Stimulated activated naive CD4-positive, alpha-beta T cell (primary cell): ENCODE data around the gene RNF207.

Experiments
- DNase-seq, 6 experiments: peaks; one replicate each; lab custom pipeline; 2025; lab: John Stamatoyannopoulos, UW

Gene RNF207

DNA sequence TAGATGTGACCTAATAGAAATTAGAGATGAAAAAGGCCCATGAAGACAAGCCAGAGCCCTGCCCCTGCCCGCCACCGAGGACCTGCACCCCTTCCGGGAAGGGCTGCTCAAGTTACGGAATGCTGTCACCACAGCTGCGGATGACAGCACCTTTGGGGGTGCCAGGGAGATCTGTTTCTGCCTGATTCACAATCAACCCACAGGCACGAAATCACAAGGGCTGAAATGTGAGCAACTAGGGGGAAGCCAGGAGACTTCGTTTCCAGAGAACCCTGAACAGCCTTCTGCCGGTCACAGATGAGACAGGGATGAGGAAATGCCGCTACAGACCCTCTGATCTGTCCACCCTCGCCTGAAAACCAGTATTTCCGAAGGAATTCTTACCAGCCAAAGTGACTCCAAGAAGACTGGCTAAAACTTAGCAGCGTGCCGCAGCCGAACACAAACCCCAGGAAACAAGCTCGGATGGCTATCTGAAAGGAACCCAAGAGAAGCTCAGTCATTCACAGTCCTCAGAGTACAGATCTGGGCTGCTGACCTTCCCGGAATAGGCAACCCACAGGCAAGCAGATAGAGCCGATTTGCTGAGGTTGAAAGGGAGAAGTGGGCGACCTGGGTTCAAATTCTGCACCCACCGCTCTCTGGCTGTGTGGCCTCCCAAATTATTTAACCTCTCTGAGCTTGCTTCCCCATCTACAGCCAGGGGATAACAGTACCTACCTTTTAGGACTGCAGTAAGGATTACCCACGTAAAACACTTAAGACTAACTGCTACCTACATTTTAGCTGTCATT is 28.8 kb downstream of the RNF207 start:
- DNase-seq: no peak

DNA sequence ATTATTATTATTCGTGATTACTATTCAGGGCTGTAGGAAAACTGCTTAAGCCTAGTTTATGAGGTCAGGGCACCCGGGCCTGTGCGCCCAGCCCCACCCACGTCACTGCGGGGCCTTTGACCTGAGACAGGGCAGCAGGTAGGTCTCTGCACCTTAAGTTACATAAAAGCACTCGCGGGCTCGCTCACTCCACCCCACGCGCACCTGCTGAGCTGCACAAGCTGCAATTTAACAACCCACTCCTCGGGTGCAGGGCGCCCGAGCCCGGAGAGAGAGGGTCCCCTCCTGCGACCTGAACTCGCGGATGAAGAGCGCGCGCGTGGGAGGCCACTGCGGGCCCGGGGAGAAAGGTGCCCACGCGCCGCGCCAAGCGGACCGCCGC is 29.4 kb downstream of the RNF207 start:
- no peak for DNase-seq

DNA sequence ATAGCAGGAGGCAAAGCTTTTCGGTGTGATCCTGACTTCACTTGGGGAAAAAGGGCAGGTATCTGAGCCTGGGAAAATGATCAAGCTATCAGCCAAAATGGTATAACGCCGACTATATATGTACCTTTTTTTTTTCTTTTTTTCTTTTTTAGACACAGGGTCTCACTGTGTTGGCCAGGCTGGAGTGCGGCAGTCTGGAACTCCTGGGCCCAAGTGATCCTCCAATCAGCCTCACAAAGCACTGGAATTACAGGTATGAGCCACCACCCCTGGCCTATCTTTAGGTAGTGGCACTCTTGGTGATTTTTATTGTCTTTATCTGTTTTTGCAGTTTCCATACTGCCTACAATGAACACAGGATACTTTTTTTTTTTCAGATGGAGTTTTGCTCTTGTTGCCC is 31.2 kb downstream of the RNF207 start:
- no peak for DNase-seq

DNA sequence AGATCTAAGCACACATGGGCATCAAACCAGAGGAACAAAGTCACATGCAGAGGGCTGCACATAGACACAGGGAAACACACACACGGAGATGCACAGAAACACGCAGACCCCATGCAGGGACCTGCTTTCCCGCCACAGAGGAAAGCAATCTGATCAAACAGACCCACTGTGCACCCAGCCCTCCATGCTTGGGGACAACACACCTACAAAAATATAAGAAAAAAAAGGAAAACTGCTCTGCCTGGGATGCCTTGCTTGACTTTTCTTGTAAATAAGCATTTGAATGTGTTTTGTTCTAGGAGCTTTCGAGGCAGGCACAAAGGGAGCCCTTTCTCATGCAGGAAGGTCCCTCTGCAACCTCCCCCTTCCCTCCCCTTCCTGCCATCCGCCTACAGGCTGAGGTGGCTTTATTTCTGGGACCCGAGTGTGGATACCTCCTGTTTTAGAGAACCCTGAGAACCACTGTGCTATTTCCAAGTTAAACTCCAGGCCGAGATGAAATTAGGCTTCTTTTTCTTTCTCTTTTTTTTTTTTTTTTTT is 33.4 kb downstream of the RNF207 start:
- DNase-seq: no peak

DNA sequence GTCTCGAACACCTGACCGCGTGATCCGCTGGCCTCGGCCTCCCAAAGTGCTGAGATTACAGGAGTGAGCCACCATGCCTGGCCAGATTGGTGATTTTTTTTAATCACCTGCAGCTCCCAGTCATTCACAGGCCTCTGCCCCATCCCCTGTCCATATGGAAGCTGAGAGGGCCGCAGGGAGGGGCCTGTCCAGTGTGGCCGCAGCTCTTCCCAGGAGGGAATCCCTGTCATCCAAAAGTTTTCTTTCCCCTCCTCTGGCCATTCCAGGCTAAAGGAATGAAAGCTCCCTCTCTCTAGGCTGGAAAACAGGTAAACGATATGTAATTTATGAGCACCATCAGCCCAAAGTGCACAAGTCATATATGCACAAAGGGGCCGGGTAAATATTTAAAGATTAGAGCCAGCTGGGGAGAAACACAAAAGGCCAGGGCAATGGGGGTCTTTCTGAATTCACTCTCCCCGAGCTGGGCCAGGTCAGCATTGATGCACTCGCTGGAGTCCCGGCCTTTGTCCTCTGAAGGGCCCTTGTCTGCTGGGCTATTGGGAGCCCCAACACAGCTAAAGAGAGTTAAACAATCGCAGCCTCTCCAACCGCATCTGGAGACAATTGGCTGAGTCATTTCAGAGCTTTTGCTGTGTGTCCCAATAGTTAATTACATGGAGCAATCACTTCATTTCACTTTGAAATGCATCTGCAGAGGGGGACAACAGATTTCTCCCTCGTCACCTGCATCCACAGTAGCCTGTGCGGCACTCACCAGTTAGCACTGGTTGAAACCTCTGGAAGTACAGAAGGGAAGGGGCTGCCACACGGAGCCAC is 34.2 kb downstream of the RNF207 start:
- no peak for DNase-seq

DNA sequence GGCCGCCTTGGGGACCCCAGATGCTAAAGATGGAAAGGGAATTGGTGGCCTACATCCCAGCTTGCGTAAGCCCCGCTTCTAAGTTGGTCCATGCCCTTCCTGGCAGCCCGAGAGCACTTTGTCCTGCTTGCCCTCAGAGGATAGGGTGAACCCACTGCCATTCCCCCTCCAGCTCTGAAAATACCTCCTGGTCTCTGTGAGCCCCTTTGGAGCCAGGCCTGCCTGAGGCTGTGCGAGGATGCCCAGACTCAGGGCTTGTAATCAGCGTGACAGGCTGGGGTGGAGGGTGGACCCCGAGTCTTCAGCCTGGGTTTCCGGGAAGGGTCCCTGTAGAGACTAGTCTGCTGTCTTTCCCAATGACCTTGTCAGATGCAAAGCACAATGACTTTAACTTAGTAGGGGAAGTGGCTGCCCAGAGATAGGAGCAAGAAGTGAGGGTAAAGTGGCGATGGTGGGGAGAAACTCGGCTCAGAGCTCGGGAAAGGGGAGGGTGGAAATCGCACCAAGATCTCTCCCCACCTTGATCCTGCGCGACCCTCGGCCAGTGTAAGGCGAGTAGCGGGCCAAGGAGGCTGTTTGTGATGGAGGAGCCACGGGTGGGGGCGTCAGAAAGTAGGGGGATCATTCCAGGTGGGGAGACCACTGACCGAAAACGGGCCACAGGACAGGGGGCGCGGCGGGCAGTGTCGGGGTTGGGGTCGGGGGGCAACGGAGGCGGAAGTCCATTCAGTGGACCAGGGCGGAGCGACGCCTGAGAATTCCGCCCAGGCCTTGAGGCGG is 35.4 kb downstream of the RNF207 start:
- DNase-seq: no peak

DNA sequence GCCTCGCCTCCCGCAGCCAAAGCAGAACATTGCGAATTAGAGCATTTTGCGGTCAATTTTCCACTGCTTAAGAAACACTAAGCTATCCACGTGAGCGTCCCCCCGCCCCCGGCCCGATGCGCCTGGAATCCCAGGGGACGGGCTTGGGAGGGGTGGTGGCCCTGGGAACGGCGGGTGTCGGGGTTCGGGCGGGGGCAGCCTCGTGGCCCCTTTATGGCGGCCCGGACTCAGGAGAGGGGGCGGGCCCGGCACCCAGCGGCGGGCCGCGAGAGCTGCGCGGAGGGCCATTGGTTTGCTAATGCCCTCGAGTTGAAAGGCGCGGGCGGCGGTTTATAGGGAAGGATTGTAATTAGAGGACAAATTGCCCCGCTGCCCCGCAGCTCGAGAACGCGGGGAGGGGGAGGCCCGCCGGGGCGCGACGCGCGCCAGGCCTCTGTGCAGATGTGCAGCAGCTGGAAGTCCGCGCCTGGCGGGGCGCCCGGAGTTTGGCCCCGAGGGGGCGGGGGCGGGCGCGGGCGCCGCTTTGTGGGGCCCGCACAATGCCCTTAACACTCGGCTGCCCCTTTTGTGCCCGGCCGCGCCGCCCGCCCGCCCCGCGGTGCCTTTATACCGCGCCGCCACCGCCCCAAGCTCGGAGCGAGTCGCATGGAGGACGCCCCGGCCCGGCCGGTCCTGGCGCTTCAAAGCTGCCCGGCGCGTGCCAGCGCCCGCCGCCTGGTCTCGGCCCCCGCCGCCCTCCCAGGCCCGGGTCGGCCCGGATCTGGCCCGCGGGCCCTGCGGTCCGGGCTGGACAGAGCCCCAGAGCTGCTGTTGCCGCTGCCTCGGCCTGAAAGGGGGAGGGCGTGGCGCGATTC is 36.2 kb downstream of the RNF207 start:
- DNase-seq: no peak

DNA sequence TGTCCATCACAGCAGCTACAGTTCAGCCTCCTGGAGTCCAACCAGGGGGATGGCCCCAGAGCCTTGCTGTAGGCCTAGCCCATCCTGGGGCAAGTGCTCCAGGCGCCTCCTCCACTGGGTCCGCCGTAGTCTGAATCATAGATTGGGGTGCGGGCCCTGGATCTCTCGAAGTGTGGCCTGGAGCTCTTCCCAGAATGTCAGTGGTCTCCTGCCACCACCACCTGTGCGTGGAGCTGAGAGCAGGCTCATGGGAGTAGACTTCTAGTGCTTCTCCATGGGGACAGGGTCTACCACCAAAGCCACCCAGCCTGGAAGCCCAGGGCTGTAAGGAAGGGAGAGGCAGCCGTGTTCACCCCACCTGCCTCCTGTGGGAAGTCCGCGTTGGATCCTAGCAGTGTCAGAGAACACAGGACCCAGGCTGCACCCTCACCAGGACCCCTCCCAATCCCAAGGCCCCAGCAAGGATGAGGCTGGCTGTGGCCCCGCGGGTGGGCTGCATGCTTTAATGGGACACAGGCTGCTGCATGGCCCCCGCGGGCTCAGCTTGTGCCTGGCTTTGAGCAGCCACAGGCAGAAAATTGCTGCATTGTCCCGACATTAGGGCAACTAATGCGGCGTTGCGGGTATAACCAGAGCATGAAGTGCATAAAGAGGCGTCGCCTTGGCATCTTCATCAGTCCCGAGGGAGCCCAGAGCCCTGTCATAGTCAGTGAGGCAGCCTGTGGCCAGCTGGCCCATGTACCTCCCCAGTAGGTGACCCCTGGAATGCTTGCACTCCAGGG is 37.3 kb downstream of the RNF207 start:
- no peak for DNase-seq

DNA sequence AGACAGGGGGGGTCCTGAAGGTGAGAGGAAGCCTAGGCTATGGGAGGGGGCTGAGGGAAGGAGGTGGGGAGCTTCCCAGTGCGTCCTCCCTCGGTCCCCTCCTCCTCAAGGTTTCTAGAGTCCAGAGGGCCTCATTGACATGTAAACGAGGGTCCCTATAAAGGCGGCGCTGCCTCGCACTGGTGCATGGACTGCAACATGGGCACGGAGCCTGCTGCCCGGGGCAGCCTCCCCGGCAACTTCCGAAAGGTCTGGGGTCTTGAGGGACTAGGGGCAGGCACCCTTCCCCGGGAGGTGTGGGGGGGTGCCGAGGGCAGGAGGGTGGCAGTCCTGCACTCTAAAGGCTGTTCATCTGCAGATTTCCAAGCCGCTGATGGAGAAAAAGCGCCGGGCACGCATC is 38.1 kb downstream of the RNF207 start, which contains the start of gene HES3:
TSS of gene HES3 (plus strand) at position 187 of the 400 bp plus-strand sequence. CDS start at position 374, 187 bp downstream.
- DNase-seq: no peak

DNA sequence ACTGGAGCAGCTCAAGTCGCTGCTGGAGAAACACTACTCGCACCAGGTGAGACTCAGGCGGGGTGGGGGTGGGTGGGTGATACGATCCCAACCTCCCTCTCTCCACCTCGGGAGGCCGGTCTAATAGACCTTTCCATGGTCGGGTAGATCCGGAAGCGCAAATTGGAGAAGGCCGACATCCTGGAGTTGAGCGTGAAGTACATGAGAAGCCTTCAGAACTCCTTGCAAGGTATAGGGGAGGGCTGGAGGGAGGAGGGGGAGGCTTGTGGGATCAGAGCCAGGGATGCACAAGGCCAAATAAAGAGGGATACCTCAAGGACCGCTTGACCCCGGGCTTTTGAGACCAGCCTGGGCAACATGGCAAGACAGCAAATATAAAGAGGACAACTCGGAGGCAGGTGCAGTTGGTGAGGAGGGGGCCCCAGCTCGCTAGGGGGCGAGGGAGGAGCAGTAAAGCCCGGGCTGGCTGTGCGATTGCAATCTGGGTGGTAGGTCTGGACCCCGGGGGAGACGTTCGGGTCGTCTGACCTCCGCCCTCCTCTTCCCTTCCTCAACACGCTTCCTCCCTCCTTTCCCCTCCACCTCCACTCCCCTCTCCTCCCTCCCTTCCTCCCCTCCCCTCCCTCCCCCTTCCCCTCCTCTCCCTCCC is 38.6 kb downstream of the RNF207 start:
- DNase-seq: no peak

DNA sequence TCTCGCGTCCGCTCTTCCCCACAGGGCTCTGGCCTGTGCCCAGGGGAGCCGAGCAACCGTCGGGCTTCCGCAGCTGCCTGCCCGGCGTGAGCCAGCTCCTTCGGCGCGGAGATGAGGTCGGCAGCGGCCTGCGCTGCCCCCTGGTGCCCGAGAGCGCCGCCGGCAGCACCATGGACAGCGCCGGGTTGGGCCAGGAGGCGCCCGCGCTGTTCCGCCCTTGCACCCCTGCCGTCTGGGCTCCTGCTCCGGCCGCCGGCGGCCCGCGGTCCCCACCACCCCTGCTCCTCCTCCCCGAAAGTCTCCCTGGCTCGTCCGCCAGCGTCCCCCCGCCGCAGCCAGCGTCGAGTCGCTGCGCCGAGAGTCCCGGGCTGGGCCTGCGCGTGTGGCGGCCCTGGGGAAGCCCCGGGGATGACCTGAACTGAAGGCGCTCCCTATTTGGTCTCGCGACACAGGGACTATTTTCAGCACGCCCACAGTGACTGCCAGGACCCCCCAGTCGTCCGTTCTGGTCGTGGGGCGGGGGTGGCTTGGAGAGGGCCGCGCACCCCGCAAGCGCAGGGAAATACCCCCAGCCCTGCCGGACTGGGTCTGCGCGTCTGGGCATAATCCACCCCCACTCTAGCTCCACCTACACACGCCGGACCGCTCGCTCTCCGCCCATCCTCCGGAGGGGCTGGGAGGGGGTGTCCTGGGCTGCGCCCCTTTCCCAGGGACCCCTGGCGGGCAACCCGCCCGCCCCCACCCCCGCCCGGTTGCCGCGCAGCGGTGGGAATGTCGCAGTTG is 39.4 kb downstream of the RNF207 start:
- peak; percentile 27 to 78 (median 70) for DNase-seq

DNA sequence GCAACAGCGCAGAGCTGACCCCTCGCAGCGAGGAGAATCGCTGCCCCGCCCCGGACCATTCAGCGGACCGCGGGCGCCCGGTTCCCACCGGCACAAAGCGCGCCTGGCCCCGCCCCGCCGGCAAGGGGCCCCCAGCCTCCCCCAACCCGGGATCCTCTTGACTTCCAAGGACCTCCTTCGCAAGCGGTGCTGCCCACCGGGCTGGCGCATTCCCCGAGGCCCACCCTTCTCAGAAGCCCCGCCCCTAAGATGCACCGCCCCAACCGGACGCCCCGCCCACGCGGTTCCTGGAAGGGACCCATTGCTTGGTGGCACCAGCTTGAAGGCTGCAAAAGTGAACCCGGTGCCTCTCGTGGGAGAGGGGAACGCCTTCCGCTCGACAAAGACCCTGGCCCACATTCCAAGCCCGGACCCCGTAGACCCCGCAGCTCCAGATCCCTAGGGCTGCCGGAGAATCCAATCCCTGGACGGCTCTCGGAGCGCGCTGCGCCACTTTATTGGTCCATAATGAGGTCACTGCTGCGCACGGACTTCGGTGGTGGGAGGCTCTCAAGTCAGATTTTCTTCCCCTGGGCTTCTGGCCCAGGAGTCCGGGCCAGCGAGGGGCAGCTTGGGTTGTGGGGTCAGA is 40.1 kb downstream of the RNF207 start:
- DNase-seq: peak in 4 of 6 experiments; percentile 11 to 29 (median 16)

DNA sequence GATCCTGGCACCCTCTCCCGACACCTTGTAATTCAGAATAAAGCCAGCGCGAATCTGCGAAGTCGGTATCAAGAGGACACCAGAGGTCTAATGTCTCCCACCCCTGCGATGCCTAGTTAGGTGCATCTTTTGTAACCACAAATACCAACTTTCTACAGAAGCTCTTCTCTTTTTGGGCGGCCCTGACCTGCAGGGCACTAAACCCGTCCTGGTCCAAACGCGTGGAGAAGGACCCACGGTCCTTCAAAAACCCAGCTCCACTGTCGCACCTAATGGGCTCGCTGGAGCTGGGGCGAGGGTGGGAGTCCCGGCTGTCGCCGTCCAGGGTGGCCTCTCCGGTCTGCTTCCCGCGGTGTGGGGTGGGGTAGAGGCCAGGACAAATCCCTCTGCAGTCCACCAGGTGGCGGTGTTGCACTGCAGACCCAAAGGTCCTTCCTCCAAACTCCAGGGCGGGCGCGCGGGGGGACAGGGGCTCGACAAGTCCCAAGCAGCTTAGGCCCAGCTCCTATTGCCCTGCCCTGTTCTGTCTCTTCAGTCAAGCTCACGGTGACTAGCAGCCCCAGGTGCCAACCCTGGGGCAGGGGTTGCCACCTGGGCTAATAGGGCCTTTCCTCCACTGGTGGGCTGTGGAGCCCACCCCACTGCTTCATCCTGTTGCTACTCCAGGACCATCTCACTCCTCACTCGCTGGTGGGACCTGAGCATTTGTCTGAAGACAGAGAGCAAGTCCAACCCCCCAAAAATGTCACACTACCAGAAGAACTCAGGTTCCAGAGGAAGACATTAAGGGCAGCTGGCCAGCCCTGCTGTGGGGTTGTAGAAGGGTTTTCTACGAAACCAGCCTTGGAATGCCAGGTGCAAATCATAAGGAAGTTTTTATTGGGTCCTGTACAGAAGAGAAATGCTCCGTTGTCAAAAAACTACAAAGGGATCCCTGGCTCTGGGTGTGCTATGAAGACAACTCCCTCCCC is 40.9 kb downstream of the RNF207 start:
- DNase-seq: peak; percentile 22 to 83 (median 71)

DNA sequence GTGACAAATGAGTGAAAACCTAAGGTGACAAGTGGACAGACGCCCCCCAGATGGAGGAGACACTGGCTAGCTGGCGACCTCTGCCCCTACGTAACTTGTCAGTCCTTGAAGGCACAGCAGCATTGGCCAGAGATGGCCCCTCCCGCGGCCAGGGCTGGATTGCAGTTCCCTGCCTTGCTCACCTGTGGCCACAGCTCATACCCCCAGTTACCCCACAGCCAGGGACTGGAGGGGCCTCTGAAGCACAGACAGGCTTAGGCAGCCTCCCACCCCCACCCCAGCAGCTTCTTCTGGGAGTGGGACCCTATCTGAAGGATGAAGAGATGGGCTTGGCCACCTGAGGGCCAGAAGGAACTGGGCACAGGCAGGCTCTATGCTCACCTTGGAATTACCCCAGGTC is 41.7 kb downstream of the RNF207 start:
- DNase-seq: no peak

DNA sequence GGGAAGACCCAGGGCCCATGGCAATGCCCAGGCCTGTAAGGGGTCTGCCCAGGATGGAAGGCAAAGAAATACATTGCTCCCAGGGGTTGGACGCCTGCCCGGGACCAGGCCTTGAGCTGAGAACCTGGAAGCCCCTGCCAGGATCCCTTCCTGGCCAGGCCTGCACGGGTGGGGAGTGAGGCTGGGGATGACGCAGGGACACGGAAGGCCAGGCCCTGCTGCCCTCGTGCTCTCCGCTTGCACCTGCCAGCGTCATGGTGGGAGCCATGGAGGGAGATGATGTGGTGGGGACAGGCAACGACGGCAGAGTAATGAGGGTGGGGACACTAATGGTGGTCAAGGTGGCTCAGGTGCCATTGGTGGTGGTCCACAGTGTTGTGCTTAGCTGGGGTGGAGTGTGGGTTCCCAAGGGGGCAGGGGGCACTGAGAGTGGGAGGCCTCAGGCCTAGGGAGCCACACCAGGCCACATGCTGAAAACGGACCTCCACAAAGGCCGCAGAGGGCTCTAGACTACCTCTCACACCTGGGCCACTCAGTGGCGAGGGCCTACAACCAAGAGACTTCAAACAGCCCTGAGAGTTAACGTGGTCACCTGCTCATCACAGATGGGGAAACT is 42.4 kb downstream of the RNF207 start:
- no peak for DNase-seq

DNA sequence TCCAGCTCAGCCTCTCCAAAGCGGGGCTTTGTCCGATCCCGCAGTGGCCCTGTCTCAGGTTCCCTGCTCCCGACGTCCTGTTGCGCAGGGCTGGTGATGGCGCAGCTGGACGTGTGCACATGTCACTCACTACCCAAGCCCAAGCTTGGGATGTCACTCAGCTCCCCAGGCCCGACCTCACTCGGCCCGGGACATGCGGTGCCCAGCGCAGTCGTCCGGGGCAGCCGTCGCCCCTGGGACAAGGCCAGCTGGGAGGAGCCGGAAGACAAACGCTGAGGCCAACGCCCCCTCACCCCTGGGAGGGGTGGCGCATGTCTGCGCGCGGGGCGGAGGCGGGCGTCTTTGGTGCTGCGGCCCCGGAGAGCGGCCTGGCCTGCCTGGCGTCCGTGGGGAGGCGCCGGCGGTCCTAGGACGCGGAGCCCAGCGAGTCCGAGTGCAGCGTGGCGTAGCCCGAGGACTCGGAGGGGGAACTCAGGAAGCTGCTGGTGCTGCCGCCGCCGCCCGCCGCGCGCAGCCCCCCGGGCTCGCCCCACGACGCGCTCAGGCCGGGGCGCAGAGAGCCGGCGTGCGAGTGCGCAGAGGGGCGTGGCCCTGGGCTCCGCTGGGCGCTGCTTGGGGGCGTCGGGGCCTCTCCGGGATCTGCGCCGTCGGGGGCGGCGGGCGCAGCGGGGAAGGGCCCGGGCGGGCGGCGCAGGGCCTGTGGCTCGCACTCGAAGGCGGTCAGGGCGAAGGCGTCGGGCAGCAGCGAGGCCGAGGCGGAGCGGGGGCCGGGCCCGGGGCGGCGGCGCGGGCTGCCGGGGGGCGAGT is 43.2 kb downstream of the RNF207 start:
- DNase-seq: no peak
